HG03575 (cell line): ENCODE measurements around the gene VIPR2.
"Not testable (repeated sequence)": the region's sequence is repeated elsewhere in the genome, so short reads cannot be mapped to it uniquely, and the experiment has no call there.

Source experiments
- ATAC-seq: cut with Tn5 transposase; IDR thresholded peaks from one replicate; pipeline ENCODE4 v1.9.1; 2021; ENCODE audit not compliant: unreplicated experiment, insufficient number of reproducible peaks, low FRiP score; ENCODE audit errors: extremely low read depth

VIPR2 gene

GRCh38 chr7:159112136-159113011 lies 32.3 kb downstream of the VIPR2 start:
- ATAC-seq, result no peak

GRCh38 chr7:159109653-159110035 lies 35.0 kb downstream of the VIPR2 start:
- no peak for ATAC-seq

- no peak for ATAC-seq
These were observed 35.6 kb downstream of the VIPR2 start for GRCh38 chr7:159108941-159109652.

- no peak for ATAC-seq
These were observed 36.2 kb downstream of the VIPR2 start for GRCh38 chr7:159108491-159108890.

GRCh38 chr7:159107161-159107892 lies 37.3 kb downstream of the VIPR2 start:
- ATAC-seq, result no peak

- ATAC-seq, result no peak
These were observed 38.5 kb downstream of the VIPR2 start for GRCh38 chr7:159105832-159106811.

- ATAC-seq, result no peak
These were observed 39.4 kb downstream of the VIPR2 start for GRCh38 chr7:159105066-159105780.

- no peak for ATAC-seq
These were observed 40.3 kb downstream of the VIPR2 start for GRCh38 chr7:159104188-159104920.

- no peak for ATAC-seq
These were observed 41.1 kb downstream of the VIPR2 start for GRCh38 chr7:159103382-159104187.

GRCh38 chr7:159102681-159103381 lies 41.8 kb downstream of the VIPR2 start:
- no peak for ATAC-seq

GRCh38 chr7:159101661-159102091 lies 43.0 kb downstream of the VIPR2 start:
- ATAC-seq, result not testable (repeated sequence)

- not testable (repeated sequence) for ATAC-seq
These were observed 43.6 kb downstream of the VIPR2 start for GRCh38 chr7:159101083-159101395.

GRCh38 chr7:159100281-159101082 lies 44.2 kb downstream of the VIPR2 start:
- not testable (repeated sequence) for ATAC-seq

- no peak for ATAC-seq
These were observed 44.9 kb downstream of the VIPR2 start for GRCh38 chr7:159099711-159100231.
